HepG2 (cell line): Measurements from ENCODE around the gene VSTM5. TPM values are rescaled to one million over a fixed set of nuclear protein-coding genes. Genes with fewer than 3 reads are reported as not detected.

Experiments
- ATAC-seq: fragments of 200-7000 bp; cut with Tn5 transposase; 3 replicates; pipeline ENCODE4 v1.9.1; 2020; ENCODE audit warnings: mild to moderate bottlenecking, moderate library complexity
- BruUV-seq: library from RNA; stranded (reverse); fragments of 400-500 nt; replicated peaks from 2 replicates; lab custom pipeline; 2021; lab: Mats Ljungman, UMichigan
- CTCF ChIA-PET: fragments of 300-600 bp; formaldehyde crosslinking; extraction: SDS; loops from one replicate; lab custom pipeline; 2021; ENCODE audit warnings: low total read pairs, inconsistent platforms, low intra/inter-chr PET ratio; lab: Yijun Ruan, JAX
- POLR2A ChIA-PET: fragments of 350-600 bp; sonication (Branson Sonifier 250); formaldehyde crosslinking; loops from one replicate; lab custom pipeline; 2020; ENCODE audit warnings: antibody characterized with exemption, inconsistent platforms; lab: Yijun Ruan, JAX
- DNase-seq: peaks from one replicate; pipeline ENCODE4 v3.0.0-alpha.2; 2015; ENCODE audit warnings: low spot score
- FAIRE-seq: peaks from 3 replicates; lab custom pipeline; 2011; peaks lifted over from hg19 to GRCh38; lab: Jason Lieb, UNC
- H2AFZ ChIP-seq: one replicate; pipeline ENCODE4 v1.6.1; 2011; ENCODE audit warnings: low read length, inconsistent platforms
- H3K27ac ChIP-seq: fragments of 300-600 bp; 3 replicates; pipeline ENCODE4 v1.8.0; 2011; ENCODE audit warnings: mixed run types, mild to moderate bottlenecking, mixed read lengths, low read length, inconsistent platforms; ENCODE audit not compliant: insufficient read depth; ENCODE audit errors: extremely low read length
- H3K27me3 ChIP-seq, 2 experiments: fragments of 200-600 bp in 1 of 2; 2 replicates in 1 of 2; 3 replicates in 1 of 2; pipeline versions ENCODE4 v1.6.0 to v1.8.0; 2011; ENCODE audit warnings: low read length in 2 of 2, mild to moderate bottlenecking in 2 of 2, moderate library complexity in 2 of 2, inconsistent platforms in 1 of 2; ENCODE audit not compliant: insufficient read depth in 2 of 2, control insufficient read depth in 1 of 2
- H3K36me3 ChIP-seq, 2 experiments: fragments of 200-600 bp in 1 of 2; replicated peaks in 1 of 2; 2 replicates in 1 of 2; 3 replicates in 1 of 2; pipeline versions ENCODE4 v1.5.1 to v1.8.0; 2011; ENCODE audit warnings: low read length in 2 of 2, inconsistent platforms in 1 of 2; ENCODE audit not compliant: insufficient read depth in 2 of 2, control insufficient read depth in 1 of 2
- H3K4me1 ChIP-seq: 2 replicates; pipeline ENCODE4 v1.5.1; 2012; ENCODE audit warnings: low read length, inconsistent platforms; ENCODE audit not compliant: insufficient read depth
- H3K4me2 ChIP-seq: 2 replicates; pipeline ENCODE4 v1.6.0; 2011; ENCODE audit warnings: low read depth, low read length, inconsistent platforms
- H3K4me3 ChIP-seq, 3 experiments: fragments of 200-600 bp in 1 of 3; sonication (generic), shearing (Covaris generic) in 1 of 3; replicated peaks in 1 of 3; 2 replicates each; pipeline ENCODE4 v1.5.1; 2011 to 2016; ENCODE audit warnings: low read length in 3 of 3, inconsistent platforms in 2 of 3, low read depth in 2 of 3, mild to moderate bottlenecking in 2 of 3, control low read depth in 1 of 3, mixed read lengths in 1 of 3; ENCODE audit not compliant: insufficient read depth in 1 of 3
- H3K79me2 ChIP-seq: one replicate; pipeline ENCODE4 v1.6.1; 2011; ENCODE audit warnings: low read length, inconsistent platforms; ENCODE audit not compliant: insufficient read depth
- H3K9ac ChIP-seq: 2 replicates; pipeline ENCODE4 v1.6.0; 2011; ENCODE audit warnings: mild to moderate bottlenecking, low read depth, low read length, inconsistent platforms; ENCODE audit not compliant: insufficient read depth
- H3K9me3 ChIP-seq: 2 replicates; pipeline ENCODE4 v1.5.1; 2012; ENCODE audit warnings: mild to moderate bottlenecking, low read length
- H4K20me1 ChIP-seq: 2 replicates; pipeline ENCODE4 v1.6.0; 2011; ENCODE audit warnings: inconsistent platforms, mild to moderate bottlenecking, low read length, moderate library complexity; ENCODE audit not compliant: insufficient read depth
- AGO2 ChIP-seq: fragments of 200-400 bp; formaldehyde crosslinking; optimal IDR thresholded peaks from 2 replicates; pipeline ENCODE3; 2017; ENCODE audit warnings: mild to moderate bottlenecking, low read depth, low read length, moderate library complexity
- FLYWCH1 ChIP-seq: sonication (generic); formaldehyde crosslinking; IDR thresholded peaks from 2 replicates; pipeline ENCODE4 v1.8.1; 2023; ENCODE audit warnings: mild to moderate bottlenecking, missing genetic modification reagents
- GABPB1 ChIP-seq: IDR thresholded peaks from 2 replicates; pipeline ENCODE4 v1.6.1; 2016; ENCODE audit warnings: mild to moderate bottlenecking, missing genetic modification reagents, moderate library complexity, missing compliant biosample characterization
- HDAC1 ChIP-seq: sonication (generic); formaldehyde crosslinking; IDR thresholded peaks from 2 replicates; pipeline ENCODE4 v1.5.1; 2020; ENCODE audit warnings: mild to moderate bottlenecking, missing genetic modification reagents
- HMGXB4 ChIP-seq, 2 experiments: sonication (generic) in 1 of 2; formaldehyde crosslinking in 1 of 2; IDR thresholded peaks; 2 replicates each; pipeline versions ENCODE4 v1.4.0 to v1.6.1; 2018 to 2020; ENCODE audit warnings: missing genetic modification reagents in 2 of 2, borderline replicate concordance in 1 of 2, low read depth in 1 of 2, mild to moderate bottlenecking in 1 of 2, missing biosample characterization in 1 of 2
- MAZ ChIP-seq, 2 experiments: sonication (generic) in 1 of 2; formaldehyde crosslinking in 1 of 2; IDR thresholded peaks; 2 replicates each; pipeline versions ENCODE4 v1.5.0 to v1.6.1; 2012 to 2020; ENCODE audit warnings: low read depth in 2 of 2, mild to moderate bottlenecking in 2 of 2, borderline replicate concordance in 1 of 2, improper control_type of control experiment in 1 of 2, low read length in 1 of 2, missing genetic modification reagents in 1 of 2, moderate library complexity in 1 of 2
- PATZ1 ChIP-seq: sonication (generic); formaldehyde crosslinking; IDR thresholded peaks from 2 replicates; pipeline ENCODE4 v1.4.0; 2020; ENCODE audit warnings: missing genetic modification reagents
- TBX2 ChIP-seq: sonication (generic); formaldehyde crosslinking; IDR thresholded peaks from 2 replicates; pipeline ENCODE4 v1.5.0; 2020; ENCODE audit warnings: missing genetic modification reagents, mild to moderate bottlenecking, borderline replicate concordance
- UBTF ChIP-seq: sonication (generic); formaldehyde crosslinking; IDR thresholded peaks from 2 replicates; pipeline ENCODE4 v1.4.0; 2020; ENCODE audit warnings: mild to moderate bottlenecking, missing genetic modification reagents
- ZFY ChIP-seq: sonication (generic); formaldehyde crosslinking; IDR thresholded peaks from 2 replicates; pipeline ENCODE4 v1.4.0; 2020; ENCODE audit warnings: missing genetic modification reagents
- ZNF264 ChIP-seq: sonication (generic); formaldehyde crosslinking; IDR thresholded peaks from 2 replicates; pipeline ENCODE4 v1.4.0; 2020; ENCODE audit warnings: missing genetic modification reagents
- ZNF629 ChIP-seq: sonication (generic); formaldehyde crosslinking; conservative IDR thresholded peaks from 2 replicates; pipeline ENCODE4 v1.5.0; 2020; ENCODE audit warnings: missing genetic modification reagents
- WGBS: methylation state at CpG from one replicate; pipeline ENCODE4 v1.1.6; 2017; ENCODE audit warnings: low lambda C conversion rate; 5-methylcytosine and 5-hydroxymethylcytosine counted together
- in situ Hi-C: cut with HindIII; loops from 2 replicates; pipeline ENCODE4 v1.10.0; 2017; ENCODE audit warnings: low pct_unique_long_range_greater_than_20kb; ENCODE audit not compliant: extremely low pct_ligation_motif_present
- intact Hi-C: fragments of 100-400 bp; cut with micrococcal nuclease; formaldehyde crosslinking; loops from one replicate; pipeline ENCODE4 v1.10.0; 2022; ENCODE audit not compliant: unreplicated experiment
- polyA plus RNA-seq, 8 experiments: library from polyadenylated mRNA; depleted of rRNA in 3 of 8; stranded (reverse) in 7 of 8; unstranded in 1 of 8; fragments of >200 nt; fragmentation: Illumina TruSeq in 4 of 8; extraction: Trizol in 4 of 8; gene quantifications; 2 replicates each; pipeline versions ENCODE4 v1.2.1 to v1.2.3, GENCODE V29; 2011 to 2016; ENCODE audit warnings: low read depth in 4 of 8, missing spikeins in 1 of 8, mixed read lengths in 1 of 8; ENCODE audit not compliant: insufficient read depth in 1 of 8
- total RNA-seq, 5 experiments: library from RNA; depleted of rRNA; stranded (reverse); fragments of >200 nt; fragmentation: Illumina TruSeq; extraction: Trizol; gene quantifications; 2 replicates each; pipeline ENCODE4 v1.2.3, GENCODE V29; 2016; ENCODE audit warnings: low read depth in 1 of 5

VSTM5 gene
- total and polyA plus RNA-seq, 2 of the 13 experiments (the other 11 are each of a cell fraction or from before 2014, with no cell fraction given): not detected

GRCh38 chr11:93849751-93850593, 446 bp downstream of the VSTM5 start:
- ChIA-PET POLR2A (interaction anchor here (0.6 kb wide), 1 partner anchor 66 kb away, joined by 3 read pairs; the partner anchor contains the start of gene MED17), CTCF (no interaction called here)
- Histone ChIP-seq H3K27me3 (peaks cover 4 to 43% of the 10 kb centered on the region in 2 experiments), H3K9me3 (no peaks in the 10 kb centered on the region), H3K4me1 (peaks cover 19% of the 10 kb centered on the region), H3K79me2 (no peaks in the 10 kb centered on the region), H3K9ac (no peak overlapping the region), H3K36me3 (no peaks in the 10 kb centered on the region), H4K20me1 (no peaks in the 10 kb centered on the region), H3K4me2 (peak overlapping the region; percentile 68), H3K4me3 (peak overlapping the region; percentile 37 to 62 (median 40); a peak in 5 of 6 replicates), H3K27ac (no peak overlapping the region), H2AFZ (no peak overlapping the region)
- ATAC-seq (peak; percentile 91), DNase-seq (no peak), FAIRE-seq (no peak)
- WGBS: 31% methylated on average over 23 of the region's 67 CpGs
- in situ Hi-C loops (no loop called here), intact Hi-C loops (no loop called here)
- BruUV-seq: no TSS peak
- peak; percentile 17; the same call in 1 of the 2 replicates for TF ChIP-seq UBTF (CRISPR knock-in tag)
- no peak for TF ChIP-seq ZNF264
- 0 out of 2 replicates have a peak, but pooled peaks have one; percentile 43 for TF ChIP-seq PATZ1 (CRISPR knock-in tag)
- 0 out of 2 replicates have a peak, but pooled peaks have one; percentile 24 for TF ChIP-seq TBX2 (CRISPR knock-in tag)
- no peak for TF ChIP-seq FLYWCH1 (CRISPR knock-in tag)
- TF ChIP-seq HMGXB4 (CRISPR knock-in tag; IDR thresholded peaks at IDR 0.05; ENCODE audit: borderline replicate concordance in 1 of 2, low read depth in 1 of 2): 0 out of 4 replicates have a peak, but pooled peaks of 1 of the 2 experiments have one; percentile 24
- no peak for TF ChIP-seq MAZ (IDR thresholded peaks at IDR 0.05; ENCODE audit: borderline replicate concordance, low read depth, low read length)
- peak; percentile 61; the same call in 1 of the 2 replicates for TF ChIP-seq MAZ (CRISPR knock-in tag; IDR thresholded peaks at IDR 0.05; ENCODE audit: low read depth)
- 0 out of 2 replicates have a peak, but pooled peaks have one; percentile 4 for TF ChIP-seq ZNF629 (CRISPR knock-in tag)
- TF ChIP-seq GABPB1 (CRISPR knock-in tag): peak; percentile 17; the same call in 1 of the 2 replicates
- 0 out of 2 replicates have a peak, but pooled peaks have one; percentile 15 for TF ChIP-seq HDAC1 (CRISPR knock-in tag)
- TF ChIP-seq ZFY (CRISPR knock-in tag): peak; percentile 49
- TF ChIP-seq AGO2: no peak
